C4-2B (cell line): Measurements from ENCODE around the gene SNX14.

Source experiments
- ZFX ChIP-seq: fragments of 450-650 bp; IDR thresholded peaks from 2 replicates; pipeline ENCODE4 v1.6.1; 2017
- TF ChIP-seq, protein P1 (sequence below): fragments of 450-650 bp; conservative IDR thresholded peaks from 2 replicates; pipeline ENCODE4 v1.5.1; 2017; ENCODE audit warnings: mild to moderate bottlenecking

DNA sequence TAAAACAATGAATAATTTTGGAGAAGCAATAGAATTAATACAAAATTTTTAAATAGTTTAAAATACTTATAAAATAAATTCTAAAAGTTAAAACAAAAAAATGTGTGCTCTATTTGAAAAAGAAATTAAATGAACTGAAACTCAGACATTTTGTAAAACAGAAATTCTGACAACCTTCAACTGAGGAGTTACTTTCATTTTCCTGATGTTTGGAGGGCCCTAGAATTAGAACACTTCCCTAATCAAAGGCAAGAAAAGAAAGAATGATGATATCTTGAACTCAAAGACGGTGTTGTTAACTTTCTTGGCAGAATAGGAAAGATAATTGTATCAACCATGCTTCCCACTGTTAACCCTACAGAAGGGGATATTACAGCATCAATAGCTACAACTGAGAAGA is 27.9 kb downstream of the SNX14 start:
- TF ChIP-seq, protein P1, sequence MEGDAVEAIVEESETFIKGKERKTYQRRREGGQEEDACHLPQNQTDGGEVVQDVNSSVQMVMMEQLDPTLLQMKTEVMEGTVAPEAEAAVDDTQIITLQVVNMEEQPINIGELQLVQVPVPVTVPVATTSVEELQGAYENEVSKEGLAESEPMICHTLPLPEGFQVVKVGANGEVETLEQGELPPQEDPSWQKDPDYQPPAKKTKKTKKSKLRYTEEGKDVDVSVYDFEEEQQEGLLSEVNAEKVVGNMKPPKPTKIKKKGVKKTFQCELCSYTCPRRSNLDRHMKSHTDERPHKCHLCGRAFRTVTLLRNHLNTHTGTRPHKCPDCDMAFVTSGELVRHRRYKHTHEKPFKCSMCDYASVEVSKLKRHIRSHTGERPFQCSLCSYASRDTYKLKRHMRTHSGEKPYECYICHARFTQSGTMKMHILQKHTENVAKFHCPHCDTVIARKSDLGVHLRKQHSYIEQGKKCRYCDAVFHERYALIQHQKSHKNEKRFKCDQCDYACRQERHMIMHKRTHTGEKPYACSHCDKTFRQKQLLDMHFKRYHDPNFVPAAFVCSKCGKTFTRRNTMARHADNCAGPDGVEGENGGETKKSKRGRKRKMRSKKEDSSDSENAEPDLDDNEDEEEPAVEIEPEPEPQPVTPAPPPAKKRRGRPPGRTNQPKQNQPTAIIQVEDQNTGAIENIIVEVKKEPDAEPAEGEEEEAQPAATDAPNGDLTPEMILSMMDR, result no peak
- no peak for TF ChIP-seq ZFX
